HuH-7.5 (cell line): ENCODE measurements around the gene NPTN.
"Not testable (repeated sequence)": the region's sequence is repeated elsewhere in the genome, so short reads cannot be mapped to it uniquely, and the experiment has no call there.

Experiments
- DNase-seq: peaks from one replicate; pipeline ENCODE4 v3.0.0; 2011; ENCODE audit warnings: low spot score

NPTN gene

DNA sequence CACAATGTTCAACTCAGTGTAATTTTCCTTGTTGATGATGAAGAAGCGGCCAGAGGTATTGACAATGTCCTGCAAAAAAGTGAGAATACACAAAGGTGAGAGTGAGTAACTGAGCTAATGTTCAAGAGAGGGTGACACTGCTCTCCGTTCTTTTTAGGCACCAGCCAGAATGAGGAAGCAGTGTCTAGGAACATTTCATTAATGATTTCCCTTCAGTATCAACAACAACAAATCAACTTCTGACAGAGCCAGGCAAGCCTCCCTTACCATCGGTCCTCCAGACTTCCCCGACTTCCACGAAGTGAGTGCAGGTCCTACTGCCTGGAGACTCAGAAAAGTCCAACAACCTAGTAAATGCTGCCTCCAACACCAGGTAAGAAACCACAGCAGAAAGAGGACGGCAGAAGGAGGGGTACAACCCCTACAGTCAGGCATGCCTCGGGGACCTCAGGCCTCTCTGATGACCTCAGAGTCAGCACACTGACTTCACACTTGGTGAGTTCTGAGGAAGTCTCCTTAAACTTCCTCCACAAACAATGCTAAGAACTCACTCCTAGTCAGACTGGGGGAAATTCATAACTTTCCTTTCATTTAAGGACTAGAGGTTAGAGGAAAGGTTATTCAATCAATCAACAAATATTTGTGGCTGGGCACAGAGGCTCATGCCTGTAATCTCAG is 62.7 kb downstream of the NPTN start:
- DNase-seq, result no peak

DNA sequence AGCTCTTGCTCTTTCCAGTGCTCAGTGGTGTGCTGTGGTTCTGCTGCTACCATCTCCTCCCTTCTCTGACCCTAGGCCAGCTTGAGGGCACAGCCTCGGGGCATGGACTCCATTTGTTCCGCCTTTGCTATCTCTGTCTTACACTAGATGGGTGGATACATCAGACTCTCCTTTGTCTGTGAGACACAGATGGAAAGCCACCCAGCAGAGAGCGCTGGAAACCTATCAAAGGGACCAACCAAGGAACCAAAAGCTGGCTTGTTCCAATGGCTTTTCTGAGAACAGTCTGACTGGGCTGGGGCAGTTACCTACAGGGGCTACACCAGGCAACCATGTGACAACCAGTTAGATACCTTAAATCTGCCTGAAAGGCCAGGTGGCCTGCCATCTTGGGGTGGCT is 63.8 kb downstream of the NPTN start:
- no peak for DNase-seq

DNA sequence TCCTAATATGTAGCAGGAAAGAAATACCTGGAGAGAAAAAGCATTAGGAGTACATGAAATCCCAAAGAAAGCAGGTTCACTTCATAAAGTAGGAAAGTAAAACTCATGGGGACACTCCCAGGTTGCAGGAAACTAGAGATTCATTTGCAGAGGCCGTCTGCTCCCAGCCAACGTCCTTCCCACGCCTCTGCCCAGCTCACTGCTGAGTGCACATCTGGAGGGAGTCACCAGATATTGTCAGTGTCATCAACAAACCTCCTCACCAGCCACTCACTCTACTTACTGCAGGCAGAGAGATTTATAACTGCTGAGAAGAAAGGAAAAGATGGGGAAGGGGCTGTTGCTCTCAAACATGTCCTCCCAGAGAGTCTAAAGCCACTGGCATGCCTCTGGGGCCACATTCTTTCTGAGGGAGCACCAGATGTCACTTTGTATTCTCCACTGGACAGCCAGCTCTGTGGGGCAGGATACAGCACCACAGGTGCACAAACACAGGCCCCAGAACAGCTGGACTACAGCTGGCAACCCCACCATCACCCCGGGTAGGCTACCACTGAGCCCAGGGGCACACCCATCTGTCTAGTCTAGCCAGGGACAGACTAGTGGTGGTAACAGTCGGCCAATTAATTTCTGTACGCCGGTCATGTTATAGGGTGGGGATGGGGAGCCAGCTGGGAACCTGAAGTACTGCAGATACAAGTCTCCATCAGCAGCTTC is 64.5 kb downstream of the NPTN start:
- DNase-seq, result no peak

DNA sequence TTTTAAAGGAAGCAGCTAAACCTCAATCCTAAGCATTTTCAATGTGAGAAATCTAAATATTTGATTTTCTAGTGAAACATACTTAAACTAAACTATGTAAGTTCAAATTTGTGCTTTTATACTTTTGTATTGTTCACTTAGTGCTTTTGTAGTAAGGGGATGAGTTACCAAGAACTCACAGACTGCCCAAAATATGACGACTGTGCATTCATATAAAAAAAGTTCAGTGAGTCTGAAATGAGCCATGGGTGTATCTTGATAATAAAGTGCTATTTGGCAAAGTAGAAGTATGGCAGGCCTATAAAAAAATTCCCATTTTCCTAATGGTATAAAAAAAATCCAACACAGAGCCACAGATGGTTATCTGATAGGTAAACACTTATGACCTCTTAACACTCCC is 66.2 kb downstream of the NPTN start:
- DNase-seq, result no peak

DNA sequence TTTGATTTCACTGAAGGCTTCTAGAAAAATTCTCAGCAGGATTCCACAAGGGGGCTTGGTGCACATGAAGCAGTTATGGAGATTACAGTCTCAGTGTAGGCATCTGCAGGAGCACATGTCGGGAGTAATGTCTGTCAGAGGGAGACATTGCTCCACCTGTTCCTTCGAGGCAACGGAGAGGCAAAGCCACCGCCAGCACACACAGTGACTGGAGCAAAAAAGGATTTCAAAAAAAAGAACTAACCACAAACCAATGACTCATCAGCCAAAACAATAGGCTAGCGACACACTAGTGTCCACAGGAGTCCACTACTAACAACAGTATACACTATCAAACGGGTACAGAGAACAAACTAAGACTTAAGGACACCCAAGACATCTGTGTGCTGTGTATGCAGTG is 68.9 kb downstream of the NPTN start:
- no peak for DNase-seq

DNA sequence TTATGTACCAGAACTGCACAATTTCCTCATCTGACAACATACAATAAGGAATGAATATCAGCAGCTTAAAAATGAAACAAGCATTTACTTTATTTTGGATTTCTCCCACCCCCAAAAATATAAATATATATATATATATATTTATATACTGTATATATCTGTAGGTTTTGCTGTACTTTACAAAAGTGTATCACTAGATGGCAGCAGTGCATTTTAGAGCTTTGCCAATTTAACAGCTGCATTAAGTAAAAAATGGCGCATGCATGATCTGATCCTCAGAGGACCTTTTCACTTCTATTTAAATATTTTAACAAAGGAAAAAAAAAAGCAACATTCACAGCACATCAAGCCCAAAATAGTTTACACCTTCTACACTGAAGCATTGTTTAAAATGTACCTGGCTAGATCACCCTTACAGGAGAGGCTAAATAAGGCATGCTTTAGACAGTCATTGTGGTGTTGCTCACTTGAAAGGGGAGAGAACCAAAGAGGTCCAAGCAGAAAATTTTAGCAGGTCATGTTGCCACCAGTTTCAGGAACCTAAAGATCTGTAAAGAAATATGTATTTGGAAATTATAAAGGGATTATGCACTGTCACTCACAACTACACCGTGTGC is 72.6 kb downstream of the NPTN start:
- no peak for DNase-seq

DNA sequence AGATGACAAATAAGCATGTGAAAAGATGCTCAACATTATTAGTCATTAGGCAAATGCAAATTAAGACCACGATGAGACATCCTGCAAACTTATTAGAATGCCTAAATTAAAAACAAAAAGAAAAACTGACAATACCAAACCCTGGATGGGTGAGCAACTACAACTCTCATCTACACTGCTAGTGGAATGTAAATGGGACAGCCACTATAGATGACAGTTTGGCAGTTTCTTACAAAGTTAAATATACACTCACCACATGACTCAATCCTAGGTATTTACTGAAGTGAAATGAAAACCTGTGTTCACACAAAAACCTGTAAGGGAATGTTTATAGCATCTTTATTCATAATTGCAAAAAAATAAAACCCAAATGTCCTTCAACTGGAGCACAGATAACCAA is 74.7 kb downstream of the NPTN start:
- DNase-seq, result no peak

DNA sequence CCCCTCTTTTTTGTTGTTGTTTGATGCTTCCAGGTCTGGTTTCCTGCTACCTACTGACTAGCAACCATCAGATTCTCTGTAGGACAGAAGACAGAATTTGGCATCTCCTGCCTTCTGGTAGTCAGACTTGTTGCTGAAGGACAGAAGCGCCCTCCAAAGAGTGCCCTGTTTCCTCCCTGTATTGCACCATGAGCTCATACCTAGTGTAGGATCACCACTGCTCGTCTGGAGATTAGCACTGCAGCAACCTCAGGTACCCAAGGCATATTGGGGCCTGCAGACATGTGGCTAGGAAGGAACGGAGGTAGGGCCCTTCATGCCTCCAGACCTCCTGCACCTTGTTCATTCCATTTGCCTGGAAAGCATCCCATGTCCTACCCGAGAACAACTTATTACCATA is 78.1 kb downstream of the NPTN start:
- DNase-seq, result no peak

DNA sequence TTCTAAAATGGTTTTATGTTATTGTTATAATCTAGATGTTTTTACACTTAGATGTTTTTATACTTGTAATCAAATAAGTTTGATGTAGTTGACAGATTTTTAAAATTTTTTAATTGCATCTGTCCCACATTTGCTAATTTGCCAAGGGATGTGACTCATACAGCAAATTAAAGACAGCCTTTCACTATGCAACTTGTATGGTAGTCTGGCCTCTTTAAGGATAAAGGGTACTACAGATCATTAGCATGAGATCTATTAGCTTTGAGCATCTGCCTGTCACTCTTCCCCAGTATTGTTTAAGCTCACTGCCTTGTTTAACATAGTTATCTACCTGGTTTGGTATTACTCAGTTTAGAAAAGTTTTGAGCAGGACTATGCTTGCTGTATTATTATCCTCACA is 83.0 kb downstream of the NPTN start:
- DNase-seq, result no peak

DNA sequence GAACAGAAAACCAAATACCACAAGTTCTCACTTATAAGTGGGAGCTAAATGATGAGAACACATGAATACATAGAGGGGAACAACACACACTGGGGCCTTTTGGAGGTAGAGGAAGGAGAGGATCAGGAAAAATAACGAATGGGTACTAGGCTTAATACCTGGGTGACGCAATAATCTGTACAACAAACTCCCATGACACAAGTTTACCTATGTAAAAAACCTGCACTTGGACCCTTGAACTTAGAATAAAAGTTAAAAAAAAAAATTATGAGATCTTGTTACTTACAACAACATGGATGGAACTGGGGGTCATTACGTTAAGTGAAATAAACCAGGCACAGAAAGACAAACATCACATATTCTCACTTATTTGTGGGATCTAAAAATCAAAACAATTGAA is 84.3 kb downstream of the NPTN start:
- not testable (repeated sequence) for DNase-seq

DNA sequence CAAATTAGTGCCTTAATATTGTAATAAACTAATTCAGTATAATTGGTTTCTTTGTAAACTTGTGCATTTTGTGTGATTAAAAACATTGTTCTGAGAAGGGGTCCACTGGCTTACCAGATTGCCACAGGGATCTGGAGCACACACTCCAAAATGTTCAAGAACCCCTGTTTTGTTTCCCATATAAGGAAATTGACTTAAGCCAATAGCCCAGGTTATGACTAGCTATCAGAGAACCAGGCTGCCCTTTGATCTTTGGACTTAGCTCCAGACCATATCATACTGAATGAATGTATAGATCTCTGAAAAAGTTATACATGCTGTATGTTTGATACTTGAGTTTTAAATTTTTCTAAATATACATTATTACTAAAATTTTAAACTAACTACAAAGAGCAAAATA is 91.7 kb downstream of the NPTN start:
- no peak for DNase-seq

DNA sequence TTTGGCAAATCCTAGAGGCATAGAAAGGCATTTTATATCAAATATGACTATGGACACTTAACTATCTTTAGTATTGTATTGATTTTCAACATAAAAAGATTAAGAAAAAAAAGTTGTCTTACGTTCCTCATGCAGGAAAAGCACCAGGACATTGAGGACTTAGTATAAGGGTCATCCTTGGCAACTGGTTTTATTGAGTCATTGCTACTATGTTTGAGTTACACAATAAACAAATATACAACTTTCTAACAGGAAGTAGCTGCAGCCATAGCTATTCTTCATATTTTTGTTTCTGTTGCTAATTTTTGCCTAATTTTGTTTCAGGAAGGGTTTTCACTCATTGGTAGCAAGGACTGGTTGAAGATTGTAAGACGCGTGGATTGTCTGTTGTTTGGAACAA is 93.0 kb downstream of the NPTN start:
- no peak for DNase-seq

DNA sequence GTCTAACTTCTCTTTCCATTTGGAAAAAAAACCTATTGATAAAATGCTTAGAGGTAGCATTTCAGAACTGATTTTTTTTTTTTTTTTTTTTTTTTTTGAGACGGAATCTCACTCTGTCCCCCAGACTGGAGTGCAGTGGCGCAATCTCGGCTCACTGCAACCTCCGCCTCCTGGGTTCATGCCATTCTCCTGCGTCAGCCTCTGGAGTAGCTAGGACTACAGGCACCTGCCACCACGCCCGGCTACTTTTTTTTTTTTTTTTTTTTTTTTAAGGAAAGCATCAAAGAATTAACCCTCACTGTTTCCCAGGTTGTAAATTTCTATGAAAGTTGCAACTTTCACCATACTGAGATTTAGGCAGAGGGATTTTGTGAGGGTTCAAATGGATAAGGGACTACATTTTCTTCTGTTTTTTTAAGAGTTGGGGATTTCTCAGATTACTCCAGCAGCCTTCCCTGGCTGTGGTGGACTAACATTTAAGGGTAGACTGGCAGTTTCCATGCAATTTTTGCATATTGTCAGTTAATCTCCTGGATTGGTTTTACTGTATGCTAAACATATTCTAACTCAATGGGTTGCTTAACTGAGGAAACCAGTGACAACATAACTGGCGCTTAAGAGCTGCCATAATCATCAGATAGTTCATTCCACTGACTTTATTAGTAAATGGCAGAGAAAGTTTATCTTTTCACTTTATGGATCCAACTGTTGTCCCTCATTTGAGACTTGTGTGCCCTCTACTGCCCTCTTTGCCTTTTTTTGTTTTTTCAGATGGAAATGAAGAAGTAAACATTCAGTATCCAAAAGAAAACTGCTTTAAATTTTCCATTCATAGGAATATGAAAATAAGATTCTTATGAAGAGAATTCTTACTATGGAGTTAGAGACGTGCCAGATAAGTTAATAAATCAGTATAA is 93.7 kb downstream of the NPTN start:
- DNase-seq, result no peak

DNA sequence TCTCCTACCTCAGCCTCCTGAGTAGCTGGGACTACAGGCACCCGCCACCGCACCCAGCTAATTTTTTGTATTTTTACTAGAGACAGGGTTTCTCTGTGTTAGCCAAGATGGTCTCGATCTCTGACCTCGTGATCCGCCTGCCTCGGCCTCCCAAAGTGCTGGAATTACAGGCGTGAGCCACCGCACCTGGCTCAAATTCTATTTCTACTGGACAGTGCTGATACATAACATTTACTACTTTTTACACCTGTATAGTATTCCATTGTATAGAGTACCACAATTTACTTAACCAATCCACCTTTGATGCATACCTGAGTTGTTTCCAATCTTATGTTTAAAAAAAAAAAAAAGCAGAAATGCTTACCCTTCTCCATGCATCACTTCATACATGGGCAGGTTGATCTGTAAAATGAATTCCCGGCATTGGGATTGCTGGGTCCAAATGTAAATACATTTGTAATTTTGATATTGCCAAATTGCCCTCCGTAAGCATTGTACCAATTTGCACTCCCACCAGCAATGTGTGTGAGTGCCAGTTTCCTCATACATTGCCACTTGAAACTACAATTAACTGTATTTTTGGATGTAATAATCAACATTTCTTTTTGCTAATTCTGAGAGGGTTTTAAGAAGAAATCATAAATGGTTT is 94.5 kb downstream of the NPTN start:
- DNase-seq, result no peak

DNA sequence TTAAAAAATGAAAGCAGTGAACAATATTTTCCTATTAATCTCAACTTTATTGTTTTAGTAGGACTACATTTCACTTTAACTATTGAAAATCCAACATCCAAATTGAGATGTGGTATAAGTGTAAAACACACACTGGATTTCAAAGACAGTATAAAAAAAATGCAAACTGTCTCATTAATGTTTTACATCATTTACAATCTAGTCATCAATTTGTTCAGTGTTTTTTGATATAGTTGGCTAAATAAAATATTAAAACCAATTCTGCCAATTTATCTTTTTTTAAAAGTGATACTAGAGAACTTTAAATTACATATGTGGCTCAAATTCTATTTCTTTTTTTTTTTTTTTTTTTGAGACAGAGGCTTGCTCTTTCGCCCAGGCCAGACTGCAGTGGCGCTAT is 95.1 kb downstream of the NPTN start:
- DNase-seq, result no peak

DNA sequence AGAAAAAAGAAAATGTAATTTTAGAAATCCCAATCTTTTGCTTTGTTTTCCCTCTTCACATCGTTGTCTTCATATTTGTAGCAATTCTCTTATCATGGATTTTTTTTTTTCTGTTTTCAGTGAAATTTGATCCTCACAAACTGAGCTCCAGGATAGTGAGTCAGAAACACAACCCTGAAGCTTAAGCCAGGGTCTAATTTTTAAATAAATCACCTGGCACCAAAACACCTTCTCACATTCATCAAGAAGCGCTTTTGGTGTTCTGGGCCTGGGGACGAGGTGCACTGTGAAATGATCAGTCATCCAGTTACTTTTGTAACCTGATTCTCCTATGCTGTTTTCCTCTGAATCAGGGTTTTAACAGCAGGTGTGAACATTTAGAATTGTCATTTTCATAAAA is 102.5 kb downstream of the NPTN start:
- no peak for DNase-seq

DNA sequence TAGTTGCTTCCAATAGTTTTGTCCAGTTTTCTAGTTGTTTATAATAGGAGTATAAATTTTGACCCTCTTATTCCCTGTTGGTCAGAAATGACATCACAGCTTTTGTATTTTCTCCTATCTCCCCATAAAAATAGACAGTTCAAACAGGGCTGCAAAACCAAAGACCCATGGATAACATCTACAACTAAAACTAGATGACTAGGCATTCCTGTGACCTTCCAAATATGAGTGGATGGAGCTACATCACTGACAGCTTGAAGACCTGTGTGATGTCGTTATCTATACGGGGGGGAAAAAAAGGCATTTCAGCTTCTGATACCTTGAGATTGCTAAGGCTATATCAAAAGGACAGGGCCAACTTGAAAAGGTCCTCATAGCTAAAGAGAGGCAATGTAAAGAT is 105.6 kb downstream of the NPTN start:
- DNase-seq, result no peak

DNA sequence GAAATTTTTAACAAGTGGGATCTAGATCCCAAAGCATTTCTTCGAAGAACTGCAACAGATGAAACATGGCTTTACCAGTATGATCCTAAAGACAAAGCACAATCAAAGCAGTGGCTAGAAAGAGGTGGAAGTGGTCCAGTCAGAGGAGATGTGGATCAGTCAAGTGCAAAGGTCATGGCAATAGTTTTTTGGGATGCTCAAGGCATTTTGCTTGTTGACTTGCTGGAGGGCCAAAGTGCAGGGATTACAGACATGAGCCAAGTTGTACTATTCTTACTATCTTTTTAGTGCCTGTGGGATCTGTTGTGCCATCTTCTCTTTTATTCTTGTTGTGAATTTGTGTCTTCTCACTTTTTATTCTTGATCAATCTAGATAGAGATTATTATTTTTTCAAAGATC is 108.3 kb downstream of the NPTN start:
- no peak for DNase-seq

DNA sequence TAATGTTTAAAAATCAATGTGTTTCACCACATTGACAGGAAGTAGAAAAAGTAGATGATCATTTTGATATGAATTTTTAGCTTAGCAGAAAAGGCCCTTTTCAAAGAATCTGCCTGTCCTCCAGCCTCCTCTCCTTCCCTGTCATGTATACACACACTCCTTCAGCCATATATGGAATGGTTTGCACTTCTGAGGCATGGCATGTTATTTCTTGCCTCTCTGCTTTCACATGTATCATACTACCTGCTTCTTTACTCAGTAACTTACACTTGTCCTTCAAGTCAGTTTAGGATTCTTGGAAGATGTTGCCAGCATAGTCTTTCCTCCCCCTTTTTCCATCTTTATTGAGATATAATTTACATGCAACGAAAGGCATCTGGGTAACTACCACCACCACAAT is 111.2 kb downstream of the NPTN start:
- DNase-seq, result no peak

DNA sequence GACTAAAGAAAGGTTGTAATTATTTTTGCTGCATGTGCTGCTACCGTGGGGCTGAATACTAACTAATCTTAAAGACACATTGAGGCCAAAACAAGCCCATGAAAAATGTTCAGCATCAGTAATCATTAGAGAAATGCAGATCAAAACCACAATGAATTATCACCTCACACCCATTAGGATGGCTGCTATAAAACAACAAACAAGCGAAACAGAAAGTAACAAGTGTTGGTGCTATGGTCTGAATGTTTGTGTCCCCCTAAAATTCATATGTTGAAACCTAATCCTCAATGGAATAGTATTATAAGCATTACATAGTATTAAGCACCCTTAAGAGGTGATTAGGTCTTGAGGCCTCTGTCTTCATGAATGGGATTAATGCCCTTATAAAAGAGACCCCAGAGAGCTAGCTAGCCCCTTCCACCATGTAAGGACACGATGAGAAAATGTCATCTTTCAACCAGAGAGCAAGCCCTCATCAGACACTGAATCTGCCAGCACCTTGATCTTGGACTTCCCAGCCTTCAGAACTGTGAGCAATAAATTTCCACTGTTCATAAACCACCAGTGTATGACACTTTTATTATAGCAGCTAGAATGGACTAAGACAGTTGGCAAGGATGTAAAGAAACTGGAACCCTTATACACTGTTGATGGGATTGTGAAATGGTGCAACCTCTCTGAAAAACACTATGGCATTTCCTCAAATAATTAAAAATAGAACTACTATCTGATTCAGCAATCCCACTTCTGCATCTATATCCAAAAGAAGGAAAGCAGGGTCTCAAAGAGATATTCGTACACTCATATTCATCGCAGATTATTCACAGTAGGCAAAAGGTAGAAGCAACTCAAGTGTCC is 114.1 kb downstream of the NPTN start:
- no peak for DNase-seq
